ENCODE results near the gene CXADR.

GRCh38 chr21:17538576-17538975 is 25.7 kb downstream of the CXADR start:
- TF ChIP-seq GATA3 (IDR thresholded peaks at IDR 0.05; ENCODE audit: low read depth, low read length): no peak
- no peak for TF ChIP-seq GATA2 (IDR thresholded peaks at IDR 0.05; ENCODE audit: low read depth, low read length)

Measured in SH-SY5Y (cell line).